CD4-positive, alpha-beta T cell treated with Interleukin-4 for 1 hour (primary cell): Measurements from ENCODE around the gene NRG2.

Experiments used
- DNase-seq, 2 donors: peaks; one replicate each; pipeline ENCODE4 v3.0.0-alpha.2; 2020 to 2022

NRG2 gene

DNA sequence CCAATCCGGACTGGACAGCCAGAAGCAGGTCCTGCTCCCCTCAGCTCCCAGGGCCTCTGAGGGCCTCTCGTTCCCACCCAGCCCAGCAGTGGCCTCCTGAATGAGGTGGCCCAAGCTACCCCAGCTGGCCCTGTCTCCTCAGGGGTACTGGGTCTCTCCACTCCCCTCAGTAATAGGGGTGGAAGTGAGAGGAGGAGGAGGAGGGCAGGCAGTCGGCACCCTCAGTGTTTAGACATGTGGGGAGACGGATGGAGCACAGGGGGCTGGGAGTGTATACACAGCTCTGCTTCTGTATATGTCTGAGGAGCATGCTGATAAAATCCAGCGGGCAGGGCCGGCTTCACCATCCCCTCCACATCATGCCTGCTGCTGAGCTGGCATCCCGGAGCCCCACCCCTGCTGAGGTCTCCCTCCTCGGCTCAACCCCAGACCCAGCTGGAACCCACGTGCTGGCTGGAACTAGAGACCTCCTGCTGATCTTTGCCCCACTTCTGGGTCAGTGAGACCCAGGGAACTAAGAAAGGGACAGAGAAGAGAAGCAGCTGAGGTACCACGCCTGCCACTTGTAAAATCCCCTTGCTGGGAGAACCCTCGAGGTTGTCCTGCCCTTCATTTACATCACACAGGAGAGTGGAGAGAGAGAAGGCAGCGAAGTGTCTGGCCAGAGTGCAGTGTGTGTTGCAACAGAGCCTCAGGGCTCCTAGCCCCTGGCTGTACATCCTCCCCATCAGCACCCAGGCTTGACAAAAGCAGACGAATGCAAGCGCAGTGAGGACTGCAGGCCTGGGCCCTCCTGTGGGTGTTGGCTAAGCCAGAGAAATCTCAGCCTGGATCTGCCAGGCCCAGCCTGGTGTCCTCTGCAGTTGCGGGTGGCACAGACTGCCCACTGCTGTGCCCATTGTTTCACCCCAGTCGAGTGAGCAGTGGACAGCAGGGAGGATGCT, 170.0 kb downstream of the NRG2 start:
- DNase-seq: no peak

DNA sequence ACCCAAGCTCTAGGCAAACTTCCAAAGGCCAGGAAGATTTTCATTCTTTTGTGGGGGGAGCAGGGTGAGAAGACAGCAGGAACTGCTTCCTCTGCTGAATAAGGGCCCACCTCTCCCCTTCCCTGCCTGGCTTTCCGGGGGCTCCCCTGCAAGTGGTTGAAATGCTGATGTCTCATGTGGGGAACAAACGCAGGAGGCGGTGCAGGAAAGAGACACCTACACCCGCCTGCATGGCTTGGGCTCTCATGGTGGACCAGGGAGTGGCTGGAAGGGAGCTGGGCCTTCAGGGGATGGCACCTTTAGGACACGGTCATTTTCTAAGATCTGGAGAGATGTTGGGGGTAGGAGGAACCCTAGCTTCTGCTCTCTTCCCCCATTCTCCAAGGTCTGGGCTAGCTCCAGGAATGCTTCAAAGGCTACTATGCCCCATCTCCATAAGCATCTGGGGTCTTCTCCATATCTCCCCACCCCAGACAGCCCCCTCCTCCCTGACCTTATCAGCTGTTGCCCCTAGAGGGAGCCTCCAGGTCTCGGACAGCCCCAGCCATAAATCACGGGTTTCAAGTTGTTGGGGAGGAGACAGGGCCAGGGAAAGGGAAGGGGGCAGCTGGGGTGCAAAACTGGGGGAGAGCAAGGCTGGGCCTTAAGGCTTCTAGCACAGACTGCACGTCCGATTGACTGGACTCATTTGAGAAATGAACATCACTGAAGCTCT, 170.9 kb downstream of the NRG2 start:
- no peak for DNase-seq

DNA sequence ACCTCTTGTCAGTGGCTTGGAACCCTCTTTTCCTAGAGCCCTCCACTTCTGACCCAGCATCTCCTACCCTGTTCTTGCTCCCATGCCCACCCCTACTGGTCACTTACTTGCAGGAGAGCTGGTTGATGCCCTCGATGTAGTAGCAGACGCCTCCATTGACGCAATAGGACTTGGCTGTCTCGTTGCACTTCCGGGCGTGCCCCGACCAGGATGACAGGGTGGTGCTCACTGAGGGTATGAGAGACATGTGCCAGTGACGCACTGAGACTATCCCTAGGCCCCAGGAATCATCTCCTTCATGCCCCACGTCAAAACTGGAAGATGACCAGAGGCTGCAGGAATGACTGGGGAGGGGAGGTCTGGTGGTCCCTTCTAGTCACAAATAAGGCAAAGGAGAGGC, 171.5 kb downstream of the NRG2 start:
- no peak for DNase-seq

DNA sequence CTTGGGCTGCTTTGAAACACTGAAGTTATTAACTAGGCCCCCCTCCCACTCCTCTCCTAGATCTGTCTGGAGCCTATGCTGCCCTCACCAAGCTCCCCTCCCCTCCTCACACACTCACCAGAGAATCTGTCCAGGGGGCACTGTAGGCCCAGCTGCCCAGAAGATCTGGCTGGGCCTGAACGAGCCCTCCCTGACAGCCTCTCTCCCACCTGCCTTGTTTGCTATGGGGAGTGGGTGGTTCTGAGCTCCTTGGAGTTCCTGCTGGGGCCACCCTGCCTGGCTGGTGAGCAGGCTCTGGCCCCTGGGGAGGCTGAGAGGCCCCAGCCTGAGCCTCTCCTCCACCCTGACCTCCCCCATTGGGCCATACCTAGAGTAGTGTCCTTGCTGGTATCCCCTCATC, 172.4 kb downstream of the NRG2 start:
- no peak for DNase-seq

DNA sequence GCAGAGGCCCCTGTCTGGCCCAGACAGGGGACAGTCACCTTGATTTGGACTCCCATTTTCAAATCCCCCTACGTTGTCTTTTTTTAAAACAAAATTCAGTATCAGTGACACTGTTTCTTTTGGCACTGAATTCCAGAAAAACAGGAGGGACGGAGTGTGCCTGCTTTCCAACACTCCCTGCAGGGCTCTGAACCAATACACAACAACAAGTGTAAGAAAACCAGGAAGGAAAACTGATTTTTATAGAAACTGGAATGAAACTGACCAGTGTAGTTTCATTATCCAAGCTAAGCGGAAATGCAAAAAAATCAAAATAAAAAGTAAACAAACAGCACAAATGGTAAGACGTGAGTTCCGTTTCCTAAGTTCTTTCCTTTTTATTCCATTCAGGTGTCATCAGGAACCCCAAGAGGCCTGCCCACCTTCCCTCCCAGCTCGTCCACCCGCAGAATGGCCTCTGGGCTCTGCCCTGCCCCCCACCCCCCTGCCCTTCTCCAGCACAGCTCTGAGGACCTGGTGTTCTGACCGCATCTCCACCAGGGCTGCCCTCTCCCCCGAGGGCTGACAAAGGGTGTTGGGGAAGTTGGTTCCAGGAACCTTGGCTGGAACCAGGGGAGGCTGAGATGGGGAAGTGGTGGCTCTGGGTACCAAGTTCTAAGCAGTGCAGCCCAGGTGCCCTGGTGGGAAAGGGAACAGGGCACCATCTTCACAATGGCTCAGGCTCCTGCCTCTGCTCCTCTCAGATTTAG, 173.9 kb downstream of the NRG2 start:
- DNase-seq: no peak

DNA sequence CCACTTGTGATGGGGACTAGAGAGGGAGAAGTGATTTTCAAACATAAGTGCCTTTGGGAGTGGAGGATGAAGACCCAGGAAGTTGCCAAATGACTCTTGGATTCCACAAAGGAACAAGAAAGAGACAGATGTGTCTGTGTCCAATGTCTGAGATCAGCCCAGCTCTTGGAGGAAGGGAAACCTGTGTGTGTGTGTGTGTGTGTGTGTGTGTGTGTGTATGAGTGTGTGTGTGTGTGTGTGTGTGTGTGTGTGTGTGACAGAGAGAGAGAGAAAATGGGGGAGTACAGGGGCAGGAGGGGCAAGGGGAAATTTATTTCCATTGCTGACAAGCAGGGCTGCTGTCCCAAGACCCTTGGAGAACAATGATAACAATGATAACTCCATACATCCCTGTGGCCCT, 175.5 kb downstream of the NRG2 start:
- no peak for DNase-seq

DNA sequence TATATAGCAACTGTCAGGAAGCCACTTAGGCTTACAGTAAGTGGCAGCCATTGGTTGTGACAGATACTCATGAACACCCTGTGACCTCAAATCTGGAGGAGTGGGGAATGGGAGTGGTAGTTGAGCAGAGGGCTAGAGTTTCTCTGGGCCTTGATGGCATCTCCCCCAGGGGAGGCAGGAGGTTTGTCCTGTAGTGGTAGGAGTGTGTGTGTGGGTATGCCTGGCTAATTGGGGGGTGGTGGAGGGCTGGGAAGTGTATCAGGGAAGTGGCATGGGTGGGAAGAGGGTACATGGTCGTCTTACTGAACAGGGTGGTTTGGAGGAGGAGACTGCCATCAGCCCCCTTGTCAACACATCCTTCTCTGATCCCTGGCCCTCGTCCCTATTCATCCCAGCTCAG, 176.0 kb downstream of the NRG2 start:
- no peak for DNase-seq

DNA sequence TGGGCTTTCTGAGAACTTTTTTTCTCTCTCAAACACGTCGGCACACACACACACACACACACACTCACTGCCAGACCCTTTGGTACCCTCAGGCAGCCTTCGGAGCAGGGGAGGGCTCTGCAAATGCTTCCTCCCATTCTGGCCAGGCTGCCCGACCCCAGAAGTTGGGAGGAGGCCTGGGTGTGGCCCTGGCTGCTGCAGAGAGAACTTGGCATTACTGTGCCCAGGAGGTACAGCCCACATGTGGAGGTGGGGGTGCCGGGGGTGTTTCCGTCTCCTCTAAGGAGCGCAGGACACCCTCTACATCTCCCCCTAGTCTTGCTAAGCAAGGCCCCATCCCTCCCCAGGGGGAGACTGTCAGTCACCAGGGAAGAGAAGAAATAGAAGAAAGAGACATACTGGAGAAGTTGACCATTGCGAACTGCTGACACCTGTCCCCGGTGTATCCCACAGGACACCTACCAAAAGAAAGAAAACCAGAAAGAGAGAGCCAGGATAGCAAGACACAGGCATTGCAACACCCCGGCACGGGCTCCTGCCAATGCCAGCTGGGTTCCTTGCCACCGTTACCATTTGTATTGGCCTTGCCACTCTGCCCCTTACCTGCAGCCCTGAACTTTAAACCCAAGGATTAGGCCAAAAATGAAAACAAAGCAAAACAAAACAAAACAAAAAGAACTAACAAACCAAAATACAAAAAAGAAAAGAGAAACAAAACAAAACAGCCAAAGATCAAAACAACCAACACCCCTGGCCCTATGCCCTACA, 178.2 kb downstream of the NRG2 start:
- DNase-seq: no peak

DNA sequence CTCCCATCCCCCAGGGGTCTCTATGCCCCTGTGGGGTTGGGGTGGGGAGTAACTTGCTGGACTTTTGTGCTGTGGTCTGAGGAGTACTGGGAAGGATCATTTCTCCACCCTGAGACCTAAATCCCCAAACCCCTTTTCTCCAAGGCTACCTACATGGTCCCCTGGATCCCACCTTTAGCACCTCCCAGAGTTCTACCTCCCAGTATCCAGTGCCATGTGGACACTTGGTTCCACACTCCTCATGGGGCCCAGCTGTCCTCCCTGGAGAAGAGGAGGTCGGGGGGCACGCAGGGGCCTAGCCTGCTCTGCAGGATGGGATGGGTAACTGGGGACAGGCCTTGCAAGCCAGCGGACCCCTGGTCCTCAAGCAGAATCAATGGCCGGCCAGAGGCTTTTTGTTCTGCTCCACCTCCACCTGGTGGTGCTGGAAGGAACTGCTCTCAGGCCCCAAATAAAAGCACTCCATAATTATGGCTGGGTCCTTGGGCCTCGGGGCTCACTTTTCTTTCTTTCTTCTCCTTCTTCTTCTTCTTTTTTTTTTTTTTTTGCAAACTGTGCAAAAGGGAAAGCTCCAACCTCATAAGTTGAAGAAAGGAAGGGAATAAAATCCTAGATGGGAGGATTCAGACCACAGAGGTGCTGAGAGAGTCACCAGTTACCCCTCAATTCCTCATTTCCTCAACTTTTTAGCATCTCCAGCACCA, 179.1 kb downstream of the NRG2 start:
- DNase-seq: peak; percentile 41 to 52

DNA sequence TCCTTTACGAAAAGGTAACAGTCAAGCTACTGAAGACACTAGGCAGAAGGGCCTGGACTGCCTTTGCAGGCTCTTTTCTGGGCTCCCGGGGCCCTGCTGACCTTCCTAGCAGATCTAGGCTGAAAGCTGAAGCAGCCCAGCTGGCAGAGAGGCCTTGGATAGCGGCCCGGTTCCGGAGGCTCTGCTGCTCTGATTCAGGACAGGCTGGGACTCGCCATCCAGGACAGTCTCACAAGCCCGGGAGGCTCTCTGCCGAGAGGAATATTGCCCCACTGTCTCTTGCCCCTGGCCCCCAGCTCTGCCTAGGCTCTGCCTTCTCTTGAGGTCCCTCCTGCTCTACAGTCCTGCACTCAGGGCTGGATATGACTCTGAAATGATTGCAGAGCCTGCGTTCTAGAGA, 179.7 kb downstream of the NRG2 start:
- DNase-seq: no peak

DNA sequence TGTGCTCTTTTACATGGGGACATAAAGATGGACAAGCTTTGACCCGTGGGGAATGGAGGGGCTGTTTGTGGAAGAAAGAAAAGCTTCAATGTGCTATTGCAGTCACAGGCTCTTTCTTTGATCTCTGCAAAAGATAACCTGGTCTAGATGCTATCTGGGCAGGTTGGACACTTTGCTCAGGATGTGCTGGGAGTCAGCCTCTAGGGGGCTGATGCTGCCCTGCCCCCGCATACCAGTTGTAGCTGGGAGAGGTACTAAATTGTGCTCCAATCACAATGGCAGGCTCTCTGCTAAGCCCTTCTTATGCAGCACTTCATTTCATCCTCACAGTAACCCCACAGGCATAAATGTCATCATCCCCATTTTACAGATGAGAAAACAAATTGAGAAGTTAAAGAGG, 180.3 kb downstream of the NRG2 start:
- no peak for DNase-seq

DNA sequence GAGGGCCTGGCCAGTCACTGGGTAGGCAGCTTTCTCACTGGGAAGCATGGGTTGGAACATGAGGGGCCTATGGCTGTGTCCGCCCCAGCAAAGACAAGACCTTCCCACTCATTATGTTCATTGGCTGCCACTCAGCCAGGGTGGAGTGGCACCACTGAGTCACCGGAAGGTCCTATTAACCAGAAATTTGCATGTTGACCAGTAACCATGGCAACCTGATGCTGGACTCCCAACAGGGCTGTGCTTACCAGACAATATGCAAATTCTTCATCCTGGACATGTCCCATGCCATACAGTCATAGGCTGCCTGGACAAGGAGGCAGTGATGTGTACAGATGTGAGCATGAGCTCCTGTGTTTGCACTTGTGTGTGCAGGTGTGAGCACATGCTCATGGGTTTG, 180.8 kb downstream of the NRG2 start:
- DNase-seq: no peak

DNA sequence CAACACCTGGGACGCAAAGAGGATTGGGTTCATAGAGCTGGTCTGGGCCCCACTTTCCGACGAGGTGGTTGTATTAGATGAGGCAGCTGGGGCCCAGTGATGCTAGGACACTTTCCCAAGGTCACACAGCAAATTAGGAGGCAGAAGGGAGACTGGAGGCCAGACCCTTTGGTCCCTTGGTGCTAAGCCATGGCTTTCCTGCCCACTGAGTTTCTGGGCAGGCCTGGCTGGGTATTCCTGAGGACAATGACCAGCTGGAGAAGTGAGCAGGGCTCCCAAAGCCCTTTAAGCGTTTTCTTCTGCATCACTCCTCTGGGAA, 181.3 kb downstream of the NRG2 start:
- no peak for DNase-seq

DNA sequence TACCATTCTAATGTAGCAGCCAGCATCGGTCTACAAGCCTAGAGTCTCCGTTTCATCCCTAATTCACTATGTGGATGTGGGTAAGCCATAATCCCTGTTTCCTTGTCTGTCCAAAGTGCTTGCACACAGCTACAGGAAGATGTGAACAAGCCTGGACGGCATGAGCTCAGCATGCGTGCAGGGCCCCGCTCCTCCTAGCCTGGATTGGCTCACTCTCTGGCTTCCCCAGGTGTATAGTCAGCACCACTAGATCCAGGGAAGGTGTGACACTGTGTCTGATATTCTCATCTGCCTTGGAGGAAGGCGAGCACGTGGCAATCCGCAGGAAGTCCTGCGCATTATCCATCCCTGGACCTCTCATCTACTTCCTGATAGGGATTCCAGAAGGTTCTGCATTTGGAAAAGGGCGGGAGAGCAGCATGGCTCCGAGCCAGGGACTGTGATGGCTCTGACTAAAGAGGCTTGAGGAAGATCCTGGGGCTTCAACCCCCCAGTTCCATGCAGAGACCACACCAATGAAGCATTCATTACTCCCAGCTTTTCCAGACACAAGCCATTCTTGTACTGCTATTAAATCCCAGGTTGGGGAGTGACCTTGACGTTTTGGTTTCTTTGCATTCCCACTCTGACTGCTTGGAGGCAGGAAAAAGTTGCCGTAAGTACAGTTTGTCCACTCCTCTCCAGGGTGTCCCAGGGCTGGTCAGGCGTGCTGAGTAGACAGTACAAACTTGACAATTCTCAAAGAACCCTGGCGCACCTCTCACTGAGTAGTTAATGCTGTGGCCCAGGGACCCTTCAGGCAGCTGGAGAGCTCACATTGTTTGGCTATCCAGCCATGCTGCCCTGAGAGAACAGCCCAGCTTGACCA, 181.8 kb downstream of the NRG2 start:
- no peak for DNase-seq

DNA sequence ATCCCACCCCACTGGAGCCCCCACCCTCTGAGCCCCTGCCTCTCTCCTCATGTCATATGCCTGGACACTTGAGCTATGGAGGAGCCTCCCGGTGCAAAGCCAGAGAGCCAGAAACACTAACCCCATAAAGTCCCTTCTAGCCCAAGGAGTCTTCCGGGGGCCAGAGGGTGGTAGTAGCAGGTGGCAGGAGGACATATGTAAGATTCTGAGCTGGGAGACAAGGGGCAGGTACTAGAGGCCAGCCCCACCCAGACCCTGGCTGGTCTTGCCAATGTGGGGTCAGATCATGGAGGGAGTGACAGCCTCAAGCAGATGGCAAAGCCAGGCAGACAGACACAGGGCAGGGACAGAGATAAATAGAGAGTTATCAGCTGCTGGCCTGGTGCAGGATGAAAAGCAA, 184.1 kb downstream of the NRG2 start:
- no peak for DNase-seq

DNA sequence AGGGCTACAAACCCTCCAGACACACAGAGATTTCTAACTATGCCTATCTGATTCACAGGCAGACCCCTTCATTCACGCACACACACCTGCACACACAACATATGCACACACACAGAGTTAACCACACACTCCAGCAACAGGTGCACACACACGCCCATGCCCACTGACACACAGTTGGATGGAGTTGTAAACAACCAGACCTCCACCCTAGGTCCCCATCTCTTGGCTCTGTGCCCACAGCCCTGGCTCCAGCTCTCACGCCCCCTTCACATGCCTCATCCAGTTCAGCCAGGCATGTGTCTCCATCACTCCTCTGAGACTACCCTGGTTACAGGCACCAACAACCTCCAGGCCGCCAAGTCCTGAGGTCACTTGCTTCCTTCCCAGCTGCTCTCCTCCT, 186.4 kb downstream of the NRG2 start:
- DNase-seq: no peak

DNA sequence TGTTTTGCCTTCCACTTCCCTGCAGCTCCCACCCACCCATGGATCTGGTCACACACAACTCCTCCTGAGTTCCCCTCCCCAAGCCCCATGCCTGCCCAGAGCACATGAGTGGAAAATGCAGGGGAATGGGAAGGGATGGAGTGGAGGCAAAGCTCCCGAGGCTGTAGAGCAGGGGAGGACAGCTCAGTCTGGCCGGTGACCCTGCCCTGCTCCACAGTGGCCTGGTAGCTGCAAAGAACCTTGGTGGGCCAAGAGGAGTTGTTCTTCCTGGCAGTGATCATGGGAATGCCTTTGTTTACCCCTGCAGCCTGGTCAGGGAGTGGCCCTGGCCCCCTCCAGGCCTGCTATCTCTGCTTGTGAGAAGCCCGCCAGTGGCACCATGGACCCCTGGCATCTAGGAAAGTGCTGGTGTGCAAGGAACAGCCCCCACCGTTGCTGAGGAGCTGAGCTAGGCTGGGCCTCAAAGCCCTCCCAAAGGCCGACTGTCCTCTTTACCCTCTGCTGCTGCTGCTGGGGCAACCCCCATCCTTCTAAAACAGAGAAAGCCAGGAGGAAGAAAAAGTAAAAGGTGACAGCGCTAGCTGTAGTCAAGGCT, 187.1 kb downstream of the NRG2 start:
- no peak for DNase-seq

DNA sequence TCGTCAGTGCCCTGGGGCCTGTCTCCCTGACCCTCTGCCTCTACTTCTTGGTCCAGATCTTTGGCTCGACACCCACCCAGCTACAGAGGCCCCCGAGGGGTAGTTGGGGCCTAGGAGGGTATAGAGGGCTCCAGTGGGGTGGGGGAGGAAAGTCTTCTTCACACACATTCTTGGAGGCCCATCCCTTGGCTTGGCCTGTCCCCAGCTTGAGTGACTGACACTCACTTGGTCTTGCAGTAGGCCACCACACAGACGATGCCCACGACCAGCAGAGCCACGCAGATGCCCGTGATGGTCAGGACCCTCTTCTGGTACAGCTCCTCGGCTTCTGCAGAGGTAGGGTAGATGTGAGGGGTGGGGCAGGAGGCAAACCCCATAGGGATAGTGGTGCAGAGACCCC, 187.6 kb downstream of the NRG2 start:
- no peak for DNase-seq

DNA sequence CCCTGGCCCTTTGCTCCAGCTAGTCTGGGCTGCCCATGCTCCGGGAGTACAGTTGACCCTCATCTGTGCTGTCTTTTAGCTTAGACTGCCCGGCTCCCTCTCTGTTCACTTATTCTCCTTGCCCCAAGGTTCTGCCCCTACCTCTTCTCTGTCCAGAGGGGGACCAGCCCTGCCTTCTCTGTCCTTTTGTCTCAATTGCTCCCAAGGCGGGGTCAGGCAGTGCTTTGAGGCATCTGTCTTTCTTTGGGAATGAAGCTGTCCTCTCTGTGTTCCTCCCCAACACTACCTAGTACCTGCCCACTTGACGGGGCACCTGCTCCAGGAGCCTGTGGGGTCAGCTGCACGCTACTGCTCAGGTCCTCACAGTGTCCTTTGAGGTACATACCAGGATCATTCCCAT, 188.1 kb downstream of the NRG2 start:
- DNase-seq: no peak

DNA sequence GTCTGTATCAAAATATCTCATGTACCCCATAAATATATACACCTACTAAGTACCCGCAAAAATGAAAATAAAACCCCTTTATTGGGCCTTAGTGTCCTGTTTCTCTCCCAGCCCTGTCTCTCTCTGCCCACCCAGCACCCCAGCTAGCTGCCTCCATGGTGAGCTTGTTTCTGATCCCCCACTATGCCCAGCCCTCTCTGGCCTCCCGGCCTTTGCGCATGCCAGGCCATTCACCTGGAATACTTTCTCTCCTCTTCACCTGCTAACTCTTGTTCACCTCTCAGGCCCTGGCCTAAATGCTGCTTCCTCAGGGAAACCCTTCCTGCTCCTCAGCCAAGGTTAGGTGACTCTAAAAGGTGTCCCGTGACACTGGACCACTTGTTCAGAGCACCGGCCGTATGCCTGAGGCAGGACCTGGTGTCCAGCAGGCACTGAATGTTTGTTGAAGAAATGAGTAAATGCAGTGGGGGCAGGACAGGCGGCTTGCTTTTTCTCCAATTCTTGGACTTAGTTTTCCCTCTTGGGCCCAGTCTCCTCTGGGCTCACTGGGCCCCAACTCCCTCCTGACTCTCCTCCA, 189.0 kb downstream of the NRG2 start:
- DNase-seq: no peak

DNA sequence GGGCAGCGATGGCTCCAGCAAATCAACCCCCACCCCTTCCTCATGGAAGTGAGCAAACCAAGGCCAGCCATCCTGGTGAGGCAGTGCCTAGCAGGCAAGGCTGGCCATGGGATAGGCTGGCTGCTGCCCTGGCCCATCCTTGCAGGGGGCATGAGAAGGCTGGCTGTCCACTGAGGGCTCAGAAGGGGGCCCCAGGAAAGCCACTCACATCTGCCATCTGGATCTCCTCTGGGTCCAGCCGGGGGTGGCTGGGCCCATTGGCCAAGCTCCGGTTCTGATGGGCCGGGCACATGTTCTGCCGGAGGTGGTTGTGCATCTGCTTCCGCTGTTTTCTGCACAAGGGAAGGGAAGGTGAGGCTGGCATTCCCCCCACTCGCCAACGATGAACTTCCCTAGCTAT, 190.4 kb downstream of the NRG2 start:
- DNase-seq: no peak
